GM18867 (cell line): ENCODE data around the gene SNAP25.

Experiments used
- ATAC-seq: cut with Tn5 transposase; IDR thresholded peaks from one replicate; pipeline ENCODE4 v1.9.1; 2021; ENCODE audit warnings: mild to moderate bottlenecking, moderate library complexity; ENCODE audit not compliant: unreplicated experiment

SNAP25 gene

DNA sequence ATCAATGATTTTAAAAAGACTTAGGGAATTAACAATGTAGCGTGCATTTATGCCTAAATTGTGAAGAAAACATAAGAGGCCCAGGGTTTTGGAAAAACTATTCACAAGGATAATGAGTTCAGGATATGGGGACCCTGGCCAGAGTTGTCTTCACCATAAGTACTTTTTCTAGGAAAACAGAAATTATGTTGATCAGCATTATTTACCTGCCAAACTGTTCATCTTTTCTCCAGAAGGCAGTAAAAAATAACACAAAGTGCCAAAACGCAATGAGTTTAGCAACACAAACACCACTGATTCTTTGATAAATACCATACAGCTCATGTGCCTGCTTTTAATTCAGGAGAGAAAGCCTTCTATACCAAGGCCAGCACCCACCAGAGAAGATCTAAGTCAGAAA, 43.1 kb downstream of the SNAP25 start:
- no peak for ATAC-seq

DNA sequence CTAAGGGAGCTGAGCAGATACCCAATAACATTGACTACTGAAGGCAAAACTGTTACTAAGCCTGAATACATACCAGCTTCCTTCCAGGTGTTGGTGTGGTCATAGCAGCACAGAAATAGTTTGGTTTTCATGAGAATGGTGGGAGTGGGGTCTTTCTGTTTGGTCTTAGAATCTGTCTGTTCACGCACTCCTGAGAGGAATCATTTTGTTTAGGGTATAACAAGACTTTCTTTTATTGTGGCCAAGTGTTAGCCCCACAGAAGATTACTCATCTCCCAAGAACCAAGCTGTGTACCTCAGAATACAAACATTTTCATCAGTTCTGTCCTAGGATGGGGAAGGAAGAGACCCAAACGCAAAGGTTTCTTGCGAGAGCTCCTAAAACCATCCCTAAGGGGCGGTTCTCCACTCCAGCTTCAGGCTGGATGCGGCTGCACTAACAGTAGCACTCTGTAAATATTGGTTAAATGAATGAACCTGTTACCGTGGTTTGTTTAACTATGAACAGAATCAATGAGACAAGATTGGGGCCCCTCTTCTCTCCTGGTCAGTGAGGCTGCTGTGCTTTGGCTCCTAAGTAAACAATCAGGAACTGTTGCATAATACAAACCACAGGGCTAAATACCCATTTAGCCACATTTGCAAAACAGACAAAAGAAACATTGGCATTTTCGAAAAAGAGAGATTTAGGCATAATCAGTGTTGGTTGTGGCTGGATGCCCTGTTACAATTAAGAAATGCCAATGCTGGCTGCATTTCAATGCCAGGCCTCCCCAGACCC, 44.9 kb downstream of the SNAP25 start:
- no peak for ATAC-seq

DNA sequence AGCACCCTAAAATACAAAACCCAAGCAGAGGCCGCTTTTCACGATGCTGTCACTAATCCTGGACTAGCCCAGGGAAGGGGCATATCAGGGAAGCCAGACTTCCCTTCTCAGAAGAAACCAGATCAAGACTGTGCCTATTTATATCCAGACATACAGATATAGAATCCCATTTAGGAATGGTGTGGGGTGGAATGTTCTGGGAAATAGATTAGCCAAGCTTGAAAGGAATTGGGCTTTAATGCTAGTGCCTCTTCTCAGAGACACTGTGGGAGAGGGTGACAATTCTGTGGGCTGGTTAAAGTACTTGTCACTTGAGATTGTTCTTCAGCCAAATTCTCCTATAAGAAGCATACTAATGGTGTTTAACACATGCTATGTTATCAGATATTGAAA, 45.5 kb downstream of the SNAP25 start:
- no peak for ATAC-seq

DNA sequence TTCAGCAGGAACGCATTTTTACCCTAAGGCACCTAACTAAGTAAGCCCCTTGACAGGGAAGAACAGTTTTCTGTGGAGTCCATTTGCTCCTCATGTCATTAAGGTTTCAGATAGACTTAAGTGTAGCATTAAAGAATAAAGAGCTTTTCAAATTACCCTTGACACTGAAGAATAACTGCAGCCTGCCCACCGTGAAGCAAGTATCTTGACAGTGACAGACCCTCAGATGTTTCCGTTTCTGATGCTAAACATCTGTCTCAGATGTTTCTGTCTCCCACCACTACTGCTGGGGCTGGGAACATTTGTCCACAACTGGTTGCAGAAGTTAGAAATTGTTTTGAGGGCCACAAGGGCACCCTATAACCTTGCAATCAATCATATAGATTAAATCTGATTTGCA, 50.0 kb downstream of the SNAP25 start:
- no peak for ATAC-seq

DNA sequence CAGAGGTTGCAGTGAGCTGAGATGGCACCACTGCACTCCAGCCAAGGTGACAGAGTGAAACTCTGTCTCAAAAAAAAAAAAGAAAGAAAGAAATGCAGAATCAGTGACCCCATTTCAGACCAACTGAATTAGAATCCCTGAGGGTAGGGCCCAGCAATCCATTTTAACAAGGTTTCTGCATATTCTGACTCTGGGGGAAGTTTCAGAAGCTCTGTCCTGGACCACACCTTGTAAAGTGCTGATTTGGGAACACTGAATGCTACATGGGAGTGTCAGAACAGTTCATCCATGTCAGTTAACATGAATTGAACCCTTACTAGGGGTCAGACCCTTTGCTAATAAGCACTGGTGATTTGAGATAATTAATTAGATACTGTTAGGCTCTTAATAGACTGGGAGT, 52.0 kb downstream of the SNAP25 start:
- ATAC-seq, result no peak

DNA sequence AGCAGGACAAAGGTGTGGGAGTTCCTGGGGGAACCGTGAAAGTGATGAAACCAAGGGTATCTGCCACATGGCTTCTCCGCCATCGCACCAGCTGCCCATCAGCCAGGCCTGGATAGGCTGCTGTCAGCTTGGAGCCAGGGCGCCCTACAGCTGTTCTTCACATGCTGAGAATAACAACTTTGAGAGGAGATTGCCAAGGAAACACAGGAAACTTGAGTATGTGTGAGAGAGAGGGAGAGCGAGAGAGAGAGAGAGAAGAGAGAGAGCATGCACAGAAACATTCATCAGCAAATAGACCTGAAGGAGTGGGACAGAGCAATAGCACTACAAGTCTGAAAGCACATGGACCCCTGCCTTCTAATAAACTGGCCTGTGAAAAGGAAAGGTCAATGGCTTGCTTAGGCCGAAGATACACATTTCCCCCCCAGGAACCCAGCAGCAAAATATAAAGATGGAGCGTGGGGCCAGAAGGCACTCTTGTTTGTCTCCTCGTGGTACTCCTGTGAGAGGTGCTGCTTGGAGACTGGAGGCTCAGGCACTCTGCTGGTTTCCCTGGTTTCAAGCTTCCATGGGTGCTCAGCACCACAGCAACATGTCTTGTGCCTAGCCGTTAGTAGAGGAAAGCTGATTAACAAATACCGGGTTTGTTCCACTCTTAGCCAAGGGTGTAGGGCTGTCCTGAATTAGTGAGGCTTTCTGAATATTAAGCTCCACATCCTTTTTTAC, 53.0 kb downstream of the SNAP25 start:
- no peak for ATAC-seq

DNA sequence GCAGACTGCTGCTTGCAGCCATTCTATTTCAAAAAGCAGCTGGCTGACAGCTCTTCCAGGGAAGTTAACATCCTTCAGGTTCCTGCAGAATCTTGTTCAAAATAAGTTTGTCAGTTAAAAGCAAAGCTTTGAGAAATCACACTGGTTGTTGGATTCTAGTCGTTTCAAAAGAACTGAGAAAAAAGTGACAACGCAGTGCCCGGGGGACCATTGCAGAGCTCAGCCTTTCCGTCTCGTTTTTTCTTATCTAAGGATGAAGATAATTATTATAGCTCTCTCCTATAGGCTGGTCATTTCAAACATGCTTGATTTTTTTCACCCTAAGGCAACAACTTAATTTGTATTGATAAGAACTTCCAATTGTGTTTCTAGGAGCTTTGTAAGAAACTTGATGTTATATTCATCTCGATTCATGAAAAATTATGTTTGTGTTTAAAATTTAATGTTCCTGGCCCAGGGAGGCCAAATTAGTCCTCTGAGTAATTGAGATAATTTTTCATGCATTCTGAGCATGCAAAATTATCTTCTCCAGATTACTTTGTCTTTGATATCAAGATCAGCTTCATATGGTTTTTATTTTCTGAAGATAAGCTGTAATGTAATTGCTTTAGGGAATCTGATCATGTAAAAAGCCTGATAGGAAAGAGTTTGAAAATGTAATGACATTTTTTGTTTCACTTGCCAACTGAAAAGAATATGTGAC, 58.4 kb downstream of the SNAP25 start:
- no peak for ATAC-seq

DNA sequence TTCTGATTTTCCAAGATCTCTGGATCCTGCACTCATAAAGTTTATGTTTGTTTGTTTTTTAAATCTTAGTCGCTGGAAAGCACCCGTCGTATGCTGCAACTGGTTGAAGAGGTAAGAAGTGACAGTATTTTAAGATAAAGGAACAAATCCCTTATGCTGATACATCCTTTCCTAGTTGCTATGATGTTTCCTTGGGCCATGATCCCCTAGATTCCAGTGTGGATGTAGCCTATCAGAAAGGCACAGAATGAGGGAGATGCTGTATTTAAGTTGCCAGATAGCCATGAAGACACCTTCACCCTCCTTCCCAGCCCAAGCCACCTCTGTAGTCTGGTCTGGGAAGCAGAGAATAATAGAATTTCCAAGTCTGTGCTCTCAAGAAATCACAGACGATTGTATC, 59.0 kb downstream of the SNAP25 start:
- ATAC-seq, result no peak

DNA sequence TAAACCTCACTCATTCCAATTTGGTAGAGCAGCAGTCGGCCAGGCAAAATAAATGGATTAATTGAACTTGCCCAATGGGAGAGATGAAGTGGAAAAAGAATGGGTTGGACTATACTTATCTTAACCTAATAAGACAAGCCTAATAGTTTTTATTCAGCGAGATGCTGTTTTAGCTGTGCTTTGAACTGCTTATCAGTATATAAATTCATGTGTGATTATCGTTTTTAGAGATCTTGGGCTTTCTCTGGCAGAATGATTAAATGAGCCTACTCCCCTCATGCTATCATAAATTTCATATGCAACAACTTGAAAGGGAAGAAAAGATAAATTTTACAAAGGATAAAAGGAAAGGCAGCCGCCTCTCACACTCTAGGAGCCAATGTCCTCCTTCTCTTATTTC, 59.8 kb downstream of the SNAP25 start:
- no peak for ATAC-seq

DNA sequence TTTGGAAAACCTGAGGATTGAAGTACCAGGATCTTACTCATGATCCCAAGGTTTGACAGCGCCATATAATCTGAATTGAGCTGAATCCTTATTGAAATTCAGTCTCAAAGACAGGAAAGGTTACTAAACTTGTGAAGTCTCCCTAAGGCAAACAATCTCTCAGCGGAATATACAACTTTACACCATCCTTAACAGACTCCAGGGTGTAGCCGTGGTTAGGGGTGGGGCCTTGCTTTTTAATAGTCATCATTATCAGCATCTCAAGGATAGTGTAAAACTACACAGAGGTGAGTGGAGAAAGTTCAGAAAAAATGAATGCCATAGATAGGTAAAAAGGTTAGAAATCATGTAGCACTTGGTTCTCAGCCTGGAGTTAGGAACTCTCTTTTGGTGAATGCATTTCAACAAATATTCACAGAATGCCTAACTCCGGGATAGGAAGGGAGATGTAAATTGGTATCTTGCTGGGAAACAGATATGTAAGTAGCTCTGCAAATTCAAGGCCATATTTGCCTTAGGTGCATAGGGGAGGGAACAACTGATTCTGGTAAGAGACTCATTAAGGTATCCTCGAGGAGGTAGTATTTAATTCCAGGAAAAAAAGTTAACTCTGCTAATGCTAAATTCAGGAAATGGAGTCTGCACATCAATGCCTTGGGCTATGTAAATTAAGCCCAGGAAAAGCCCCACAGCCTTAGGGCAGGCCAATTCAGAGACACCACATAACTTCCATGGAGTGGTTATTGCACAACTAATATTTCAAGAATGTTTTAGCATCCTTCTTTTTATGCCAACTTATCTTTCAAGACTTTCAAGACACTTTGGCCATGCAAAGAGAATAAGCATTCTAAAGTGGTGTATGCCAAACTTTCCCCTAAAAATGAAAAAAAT, 61.6 kb downstream of the SNAP25 start:
- ATAC-seq, result no peak

DNA sequence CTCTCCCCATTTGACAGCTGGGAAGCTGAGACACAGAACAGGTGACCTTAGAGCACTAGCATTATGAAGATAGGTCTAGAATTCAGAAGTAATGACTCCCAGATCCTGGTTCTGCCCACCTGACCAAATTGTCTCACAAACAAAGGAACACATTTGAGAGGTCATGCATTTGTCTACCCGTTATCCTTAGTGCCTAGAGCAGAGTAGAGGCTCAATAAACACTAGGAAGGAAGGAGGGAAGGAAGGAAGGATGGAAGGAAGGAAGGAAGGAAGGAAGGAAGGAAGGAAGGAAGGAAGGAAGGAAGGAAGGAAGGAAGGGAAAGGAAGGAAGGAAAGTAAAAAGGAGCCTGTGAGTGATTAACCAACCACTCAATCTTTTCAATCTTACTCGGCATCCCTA, 63.3 kb downstream of the SNAP25 start:
- ATAC-seq, result no peak

DNA sequence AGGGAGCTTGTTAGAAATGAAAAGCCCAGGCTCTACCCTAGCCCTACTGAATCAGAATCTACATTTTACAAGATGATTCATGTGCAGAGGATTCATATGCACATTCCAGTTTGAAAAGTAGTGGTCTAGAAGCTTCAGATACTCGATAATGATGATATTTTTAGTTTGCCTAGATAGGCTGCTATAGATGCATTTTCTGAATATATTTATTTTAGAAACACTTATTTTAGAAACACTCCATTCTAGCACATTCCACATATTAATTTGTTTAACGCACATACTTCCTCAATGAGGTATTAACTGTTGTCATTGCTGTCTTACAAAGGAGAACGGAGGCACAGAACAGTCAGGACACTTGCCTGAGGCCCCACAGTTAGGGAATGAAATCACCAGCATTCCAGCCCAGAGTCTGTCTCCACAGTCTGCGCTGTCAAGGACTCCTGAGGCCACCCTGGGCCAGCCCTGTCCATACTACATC, 64.4 kb downstream of the SNAP25 start:
- ATAC-seq, result no peak

DNA sequence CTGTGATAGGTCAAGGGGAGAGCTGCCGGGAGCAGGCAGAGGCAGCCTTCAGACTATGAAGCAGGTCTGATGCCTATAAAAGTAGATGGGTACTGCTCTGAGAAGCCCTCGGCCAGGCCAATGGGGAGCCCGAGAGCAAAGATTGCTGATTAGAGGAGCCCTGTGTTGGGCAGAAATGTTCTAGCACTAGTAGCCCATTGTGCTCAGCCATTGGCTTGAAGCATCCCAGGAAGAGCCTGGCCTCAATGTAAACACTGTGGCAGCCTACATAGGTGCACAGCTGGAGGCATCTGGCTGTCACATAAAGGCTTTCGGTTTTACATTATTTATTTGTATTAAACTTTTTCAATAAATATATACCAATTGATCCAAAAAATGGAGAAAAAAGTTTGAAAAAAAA, 67.7 kb downstream of the SNAP25 start:
- no peak for ATAC-seq

DNA sequence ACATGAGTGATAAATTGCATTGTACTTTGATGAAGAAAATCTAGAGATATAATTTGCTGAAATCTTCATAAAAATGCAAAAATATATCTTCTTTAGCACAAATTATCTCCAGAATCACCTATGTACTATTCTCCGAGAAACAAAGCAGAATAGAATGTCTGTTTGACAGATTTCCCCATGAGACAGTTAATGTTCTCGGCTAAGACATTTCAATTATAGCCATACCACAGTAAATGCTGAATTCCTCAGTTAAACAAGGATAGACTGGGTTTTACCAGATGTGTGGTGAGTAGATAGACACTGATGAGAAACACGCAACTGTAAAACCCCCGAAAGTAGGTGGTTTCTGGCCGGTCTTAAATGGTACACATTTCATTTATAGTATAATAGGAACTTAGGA, 69.8 kb downstream of the SNAP25 start:
- ATAC-seq, result no peak

DNA sequence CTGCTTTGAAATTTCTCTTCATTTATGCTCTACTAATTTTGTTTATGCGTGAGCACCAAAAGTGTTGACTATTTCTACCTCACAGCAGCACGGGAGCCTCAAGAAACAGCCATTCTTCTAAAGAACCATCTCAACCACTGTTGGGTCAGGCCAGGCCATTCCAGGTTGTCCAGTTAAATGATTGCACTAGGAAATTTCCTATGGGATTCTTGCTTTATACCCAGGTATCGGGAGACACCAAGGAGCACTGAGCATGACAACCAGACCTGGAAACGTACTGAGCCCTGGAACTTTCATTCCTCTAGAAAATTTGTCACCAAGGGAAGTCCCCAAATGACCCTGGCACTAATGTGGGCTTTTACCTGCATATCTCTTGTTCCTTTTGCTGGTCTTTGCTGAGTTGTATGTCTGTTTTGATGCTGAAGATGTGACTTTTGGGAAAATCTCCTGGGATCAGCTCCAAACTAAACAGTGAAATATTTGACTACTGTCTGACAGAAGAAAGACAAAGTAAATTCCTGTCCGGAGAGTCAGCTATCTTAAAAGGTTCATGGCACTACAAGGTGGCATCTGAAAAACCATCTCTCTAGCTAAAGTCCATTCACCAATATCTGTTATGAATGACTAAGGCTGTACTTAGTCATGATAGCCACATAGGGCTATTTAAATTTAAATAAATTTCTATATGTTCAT, 70.5 kb downstream of the SNAP25 start:
- ATAC-seq, result no peak

DNA sequence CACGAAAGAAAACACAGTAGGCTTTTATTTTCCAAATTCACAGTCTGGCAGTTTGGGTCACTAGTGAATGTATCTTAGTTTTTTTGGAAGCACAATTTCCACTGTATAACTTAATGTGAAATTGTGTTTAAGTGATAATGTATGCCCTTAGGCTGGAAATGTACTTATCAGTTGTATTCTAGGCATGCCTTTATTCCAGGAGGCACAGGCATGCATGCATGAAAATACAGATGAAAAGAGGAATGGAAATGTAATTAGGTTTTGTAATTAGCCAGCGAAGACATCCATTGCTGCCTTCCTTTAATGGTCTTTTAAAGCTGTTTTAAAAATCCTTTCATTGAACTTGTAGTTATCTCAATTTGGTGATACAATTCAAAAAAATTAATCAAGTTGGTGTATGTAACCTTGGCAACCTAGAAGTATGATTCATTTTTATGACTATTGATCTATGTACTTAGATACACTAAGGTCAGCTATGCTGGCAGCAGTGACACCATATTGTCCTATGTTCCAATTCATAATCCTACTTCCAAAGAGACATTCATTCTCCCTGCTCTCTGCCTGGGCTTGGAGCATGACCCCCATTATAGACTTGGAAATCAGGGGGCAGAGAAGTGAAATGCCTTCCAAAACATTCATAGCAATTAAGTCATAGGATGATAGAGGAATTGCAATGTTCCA, 73.1 kb downstream of the SNAP25 start:
- no peak for ATAC-seq

DNA sequence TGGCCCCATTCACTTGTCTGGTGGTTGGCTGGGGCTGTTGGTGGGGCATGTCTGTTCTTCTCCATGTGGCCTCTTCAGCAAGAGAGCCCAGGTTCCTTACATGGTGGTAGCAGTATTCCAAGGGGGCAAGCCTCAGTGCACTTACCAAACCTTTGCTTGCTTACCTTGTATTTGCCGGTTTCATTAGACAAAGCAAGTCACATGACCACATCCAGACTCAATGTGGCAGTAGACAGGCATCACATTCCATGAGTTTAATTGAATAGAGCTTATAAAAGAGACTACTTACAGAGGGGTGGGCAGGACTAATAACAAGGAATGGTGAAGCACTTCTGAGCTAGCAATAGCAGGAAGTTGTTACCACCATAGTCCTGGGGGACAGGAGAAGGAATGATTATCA, 78.6 kb downstream of the SNAP25 start:
- no peak for ATAC-seq

DNA sequence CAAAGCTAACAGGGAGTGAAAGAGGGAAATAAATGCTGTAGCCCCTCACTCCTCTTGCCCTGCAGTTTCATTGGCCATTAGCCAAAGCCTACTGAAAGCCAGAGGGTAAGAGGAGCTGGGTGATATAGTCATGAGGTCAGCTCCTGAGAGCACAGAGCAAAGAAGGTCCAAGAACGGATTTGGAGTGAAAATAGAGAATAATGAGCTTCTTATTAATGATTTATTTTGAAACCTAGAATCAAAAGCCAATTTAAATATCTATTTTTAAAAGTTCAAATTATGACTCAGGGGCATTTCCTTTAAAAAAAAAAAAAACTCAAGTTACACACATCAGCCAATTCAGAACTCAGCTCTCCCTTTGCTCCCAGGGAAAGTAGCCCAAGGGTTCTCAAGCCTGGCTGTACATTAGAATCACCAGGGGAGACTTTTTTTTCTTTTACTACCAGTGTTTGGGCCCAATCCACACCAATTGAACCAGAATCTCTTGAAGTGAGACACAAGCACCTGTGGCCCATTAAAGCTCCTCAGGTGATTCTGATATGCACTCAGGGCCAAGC, 79.1 kb downstream of the SNAP25 start:
- no peak for ATAC-seq
